ENCODE results near the gene MGST3. TPM values are rescaled to one million over a fixed set of nuclear protein-coding genes. Genes with fewer than 3 reads are reported as not detected.

The MGST3 gene
- total RNA-seq, 2 donors from 2014 or later, result 160 to 252 TPM

DNA sequence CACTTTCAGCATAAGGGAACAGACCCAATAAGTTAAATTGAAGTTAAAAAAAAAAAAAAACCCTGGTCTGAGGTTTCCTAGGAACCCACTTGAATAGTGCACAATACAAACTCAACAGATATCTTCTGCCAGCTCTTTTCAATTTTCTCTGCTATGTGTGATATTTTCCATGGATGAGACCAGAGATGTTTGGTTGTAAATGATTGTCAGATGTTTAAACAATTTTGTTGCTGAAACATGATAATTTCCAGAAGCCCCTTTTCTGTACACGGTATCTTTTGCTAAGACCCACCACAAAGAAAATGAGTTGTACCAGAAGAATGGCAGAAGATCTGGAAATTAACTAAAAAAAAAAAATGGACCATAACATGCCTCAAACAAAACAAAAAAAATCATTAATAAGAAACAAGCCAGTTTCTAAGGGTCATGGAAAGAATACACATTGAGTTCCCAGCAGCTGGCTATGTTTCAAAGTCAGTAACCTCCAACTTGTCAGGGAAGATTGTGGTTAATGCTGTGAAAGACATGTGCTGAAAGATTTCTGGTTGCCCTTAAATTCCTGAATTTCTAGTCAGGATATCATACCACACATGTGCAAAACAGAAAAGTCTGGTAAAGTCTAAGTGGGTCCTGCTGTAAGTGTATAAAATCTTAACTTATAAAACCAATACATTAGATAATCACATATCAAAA lies 35.6 kb upstream of the MGST3 start:
- Histone ChIP-seq H3K9me3 (no peaks in the 10 kb centered on the region), H3K36me3 (no peaks in the 10 kb centered on the region), H3K27ac (no peak overlapping the region), H3K4me3 (no peak overlapping the region), H3K4me1 (ENCODE audit: control insufficient read depth in 1 of 2, low read depth in 2 of 2) (peaks cover 5 to 6% of the 10 kb centered on the region in 2 donors), H3K27me3 (replicated peaks; ENCODE audit: insufficient read depth) (no peaks in the 10 kb centered on the region)
- ATAC-seq (ENCODE audit: insufficient number of reproducible peaks, low FRiP score, low read depth) (no peak), DNase-seq (ENCODE audit: low spot score) (no peak)
- TF ChIP-seq CTCF (IDR thresholded peaks at IDR 0.05), result no peak

DNA sequence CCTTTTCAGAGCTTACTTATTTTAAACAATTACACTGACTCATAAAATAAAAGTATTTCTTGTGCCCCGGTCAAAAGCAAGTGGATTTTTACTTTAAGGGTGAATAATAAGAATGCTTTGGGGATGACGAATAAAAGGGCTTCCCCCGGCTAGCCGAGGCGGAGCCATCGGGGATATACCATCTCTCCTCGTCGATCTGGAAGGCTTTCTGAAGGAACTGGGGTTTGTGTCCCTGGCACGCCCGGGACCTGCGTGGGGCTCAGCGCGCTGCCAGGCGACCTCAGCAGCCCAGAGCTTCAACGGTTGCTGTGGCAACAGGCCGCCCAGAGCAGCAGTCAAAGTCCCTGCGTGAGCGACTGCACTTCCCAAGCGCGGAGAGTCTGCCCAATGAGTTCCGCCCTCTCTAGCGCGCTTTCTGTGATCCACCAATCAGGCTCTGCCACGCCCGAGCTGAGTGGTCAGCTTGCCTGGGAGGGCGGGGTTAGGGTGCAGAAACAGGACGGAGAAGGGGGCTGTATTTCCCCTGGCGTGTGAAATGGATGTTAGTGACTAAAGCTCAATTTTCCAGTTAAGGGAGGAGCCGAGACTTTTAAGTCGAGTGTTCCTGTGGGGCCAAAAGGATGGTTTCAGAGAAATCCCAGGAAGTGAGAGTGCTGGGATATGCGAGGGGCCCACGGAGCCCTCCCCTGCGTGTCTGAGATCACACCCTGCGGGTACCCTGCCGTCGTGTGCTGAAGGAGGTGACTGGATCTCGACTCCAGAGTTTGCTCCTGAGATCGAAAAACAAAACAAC lies 33.0 kb upstream of the MGST3 start:
- Histone ChIP-seq H3K4me3 (peak overlapping the region; percentile 84), H3K4me1 (ENCODE audit: control insufficient read depth in 1 of 2, low read depth in 2 of 2) (peaks cover 5 to 6% of the 10 kb centered on the region in 2 donors), H3K9me3 (no peaks in the 10 kb centered on the region), H3K27me3 (replicated peaks; ENCODE audit: insufficient read depth) (no peaks in the 10 kb centered on the region), H3K27ac (peak overlapping the region; percentile 44 to 77), H3K36me3 (no peaks in the 10 kb centered on the region)
- no peak for TF ChIP-seq CTCF (IDR thresholded peaks at IDR 0.05)
- DNase-seq (ENCODE audit: low spot score) (peak; percentile 97), ATAC-seq (ENCODE audit: insufficient number of reproducible peaks, low FRiP score, low read depth) (peak; percentile 96)

DNA sequence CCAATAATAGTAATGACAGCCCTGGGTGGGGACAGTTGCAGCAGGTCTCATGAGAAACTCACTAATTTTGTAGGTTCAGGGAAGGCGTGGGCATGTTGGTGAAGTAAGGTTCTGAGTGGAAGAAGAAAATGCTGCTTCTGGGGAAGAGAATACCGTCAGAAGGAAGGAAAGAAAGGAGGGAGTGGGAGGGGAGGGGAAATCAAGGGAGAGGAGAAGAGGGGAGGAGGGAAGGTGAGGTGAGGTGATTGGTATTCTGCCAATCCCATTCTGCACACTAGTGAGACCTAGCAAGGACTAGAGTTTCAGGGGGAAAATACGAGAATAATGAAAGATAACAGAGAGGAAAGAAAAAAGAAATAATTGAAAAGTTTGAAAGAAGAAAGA lies 32.4 kb upstream of the MGST3 start:
- peak overlapping the region; percentile 84 for H3K4me3 ChIP-seq
- DNase-seq (ENCODE audit: low spot score), result no peak
- H3K27me3 ChIP-seq (replicated peaks; ENCODE audit: insufficient read depth), result no peaks in the 10 kb centered on the region
- peaks cover 5 to 6% of the 10 kb centered on the region in 2 donors for H3K4me1 ChIP-seq (ENCODE audit: control insufficient read depth in 1 of 2, low read depth in 2 of 2)
- TF ChIP-seq CTCF (IDR thresholded peaks at IDR 0.05), result no peak
- no peaks in the 10 kb centered on the region for H3K36me3 ChIP-seq
- no peak for ATAC-seq (ENCODE audit: insufficient number of reproducible peaks, low FRiP score, low read depth)
- peak overlapping the region; percentile 44 to 77 for H3K27ac ChIP-seq
- no peaks in the 10 kb centered on the region for H3K9me3 ChIP-seq

GRCh38 chr1:165600793-165601192 lies 30.2 kb upstream of the MGST3 start:
- no peak for TF ChIP-seq CTCF (IDR thresholded peaks at IDR 0.05)
- ATAC-seq (ENCODE audit: insufficient number of reproducible peaks, low FRiP score, low read depth) (no peak), DNase-seq (ENCODE audit: low spot score) (no peak)
- no peaks in the 10 kb centered on the region for H3K9me3 ChIP-seq
- H3K27me3 ChIP-seq (replicated peaks; ENCODE audit: insufficient read depth), result no peaks in the 10 kb centered on the region
- no peak overlapping the region for H3K4me3 ChIP-seq
- no peaks in the 10 kb centered on the region for H3K36me3 ChIP-seq
- peaks cover 5 to 6% of the 10 kb centered on the region in 2 donors for H3K4me1 ChIP-seq (ENCODE audit: control insufficient read depth in 1 of 2, low read depth in 2 of 2)
- H3K27ac ChIP-seq, result no peak overlapping the region

- H3K9me3 ChIP-seq, result no peaks in the 10 kb centered on the region
- ATAC-seq (ENCODE audit: insufficient number of reproducible peaks, low FRiP score, low read depth) (no peak), DNase-seq (ENCODE audit: low spot score) (no peak)
- H3K4me3 ChIP-seq, result no peak overlapping the region
- no peaks in the 10 kb centered on the region for H3K36me3 ChIP-seq
- no peaks in the 10 kb centered on the region for H3K4me1 ChIP-seq (ENCODE audit: control insufficient read depth in 1 of 2, low read depth in 2 of 2)
- H3K27ac ChIP-seq, result no peak overlapping the region
- TF ChIP-seq CTCF (IDR thresholded peaks at IDR 0.05), result no peak
- no peaks in the 10 kb centered on the region for H3K27me3 ChIP-seq (replicated peaks; ENCODE audit: insufficient read depth)
These were observed 27.2 kb upstream of the MGST3 start for GRCh38 chr1:165603810-165604209.
